ENCODE measurements around the gene EPGN. TPM values are rescaled to one million over a fixed set of nuclear protein-coding genes. Genes with fewer than 3 reads are reported as not detected.

The EPGN gene
- total and polyA plus RNA-seq, 4 donors: 0.79 to 3.0 (median 1.6) TPM

- ATAC-seq (ENCODE audit: insufficient read depth, low FRiP score): no peak
- Histone ChIP-seq H3K27me3 (ENCODE audit: control insufficient read depth in 3 of 3, insufficient read depth in 3 of 3, low read length in 2 of 3) (no peaks in the 10 kb centered on the region), H3K9ac (ENCODE audit: insufficient read depth in 1 of 2, low read length in 2 of 2) (no peak overlapping the region), H3K36me3 (ENCODE audit: control insufficient read depth in 4 of 4, insufficient read depth in 4 of 4, low read length in 4 of 4) (peaks cover 0 to 1% (median 0%) of the 10 kb centered on the region in 4 donors), H3K4me3 (no peak overlapping the region), H3K4me1 (ENCODE audit: control insufficient read depth in 5 of 5, insufficient read depth in 5 of 5, low read length in 5 of 5) (peaks cover 0 to 7% (median 1%) of the 10 kb centered on the region in 5 donors), H3K27ac (ENCODE audit: low read depth in 1 of 2, low read length in 1 of 2) (no peak overlapping the region), H3K9me3 (ENCODE audit: control insufficient read depth in 4 of 4, insufficient read depth in 3 of 4, low read length in 3 of 4) (no peaks in the 10 kb centered on the region)
- peak in 1 of 3 donors; percentile 29 for DNase-seq
- no peak for TF ChIP-seq CTCF (IDR thresholded peaks at IDR 0.05; ENCODE audit: control extremely low read depth, extremely low read depth)
Observed at GRCh38 chr4:74262522-74262921, 45.7 kb upstream of the EPGN start.

- no peaks in the 10 kb centered on the region for H3K27me3 ChIP-seq (ENCODE audit: control insufficient read depth in 3 of 3, insufficient read depth in 3 of 3, low read length in 2 of 3)
- ATAC-seq (ENCODE audit: insufficient read depth, low FRiP score): no peak
- H3K9ac ChIP-seq (ENCODE audit: insufficient read depth in 1 of 2, low read length in 2 of 2): no peak overlapping the region
- no peak overlapping the region for H3K4me3 ChIP-seq
- H3K4me1 ChIP-seq (ENCODE audit: control insufficient read depth in 5 of 5, insufficient read depth in 5 of 5, low read length in 5 of 5): peaks cover 0 to 7% (median 1%) of the 10 kb centered on the region in 5 donors
- no peak for TF ChIP-seq CTCF (IDR thresholded peaks at IDR 0.05; ENCODE audit: control extremely low read depth, extremely low read depth)
- no peak overlapping the region for H3K27ac ChIP-seq (ENCODE audit: low read depth in 1 of 2, low read length in 1 of 2)
- no peaks in the 10 kb centered on the region for H3K9me3 ChIP-seq (ENCODE audit: control insufficient read depth in 4 of 4, insufficient read depth in 3 of 4, low read length in 3 of 4)
- no peak for DNase-seq
- H3K36me3 ChIP-seq (ENCODE audit: control insufficient read depth in 4 of 4, insufficient read depth in 4 of 4, low read length in 4 of 4): peaks cover 0 to 1% (median 0%) of the 10 kb centered on the region in 4 donors
Observed at GRCh38 chr4:74263551-74263950, 44.7 kb upstream of the EPGN start.

GRCh38 chr4:74266081-74266480 is 42.2 kb upstream of the EPGN start:
- H3K4me1 ChIP-seq (ENCODE audit: control insufficient read depth in 5 of 5, insufficient read depth in 5 of 5, low read length in 5 of 5): peaks cover 0 to 4% (median 0%) of the 10 kb centered on the region in 5 donors
- H3K27ac ChIP-seq (ENCODE audit: low read depth in 1 of 2, low read length in 1 of 2): no peak overlapping the region
- H3K9ac ChIP-seq (ENCODE audit: insufficient read depth in 1 of 2, low read length in 2 of 2): no peak overlapping the region
- no peaks in the 10 kb centered on the region for H3K27me3 ChIP-seq (ENCODE audit: control insufficient read depth in 3 of 3, insufficient read depth in 3 of 3, low read length in 2 of 3)
- ATAC-seq (ENCODE audit: insufficient read depth, low FRiP score) (no peak), DNase-seq (no peak)
- peaks cover 0 to 2% (median 0%) of the 10 kb centered on the region in 4 donors for H3K9me3 ChIP-seq (ENCODE audit: control insufficient read depth in 4 of 4, insufficient read depth in 3 of 4, low read length in 3 of 4)
- H3K36me3 ChIP-seq (ENCODE audit: control insufficient read depth in 4 of 4, insufficient read depth in 4 of 4, low read length in 4 of 4): peaks cover 0 to 1% (median 0%) of the 10 kb centered on the region in 4 donors
- no peak overlapping the region for H3K4me3 ChIP-seq
- no peak for TF ChIP-seq CTCF (IDR thresholded peaks at IDR 0.05; ENCODE audit: control extremely low read depth, extremely low read depth)

GRCh38 chr4:74267998-74268606 is 40.2 kb upstream of the EPGN start:
- TF ChIP-seq CTCF (IDR thresholded peaks at IDR 0.05; ENCODE audit: control extremely low read depth, extremely low read depth): no peak
- no peak for DNase-seq
- no peak for ATAC-seq (ENCODE audit: insufficient read depth, low FRiP score)
- H3K27ac ChIP-seq (ENCODE audit: low read depth in 1 of 2, low read length in 1 of 2): no peak overlapping the region
- no peak overlapping the region for H3K9ac ChIP-seq (ENCODE audit: insufficient read depth in 1 of 2, low read length in 2 of 2)
- no peak overlapping the region for H3K4me3 ChIP-seq
- H3K4me1 ChIP-seq (ENCODE audit: control insufficient read depth in 5 of 5, insufficient read depth in 5 of 5, low read length in 5 of 5): peaks cover 0 to 6% (median 0%) of the 10 kb centered on the region in 5 donors
- H3K36me3 ChIP-seq (ENCODE audit: control insufficient read depth in 4 of 4, insufficient read depth in 4 of 4, low read length in 4 of 4): peaks cover 0 to 1% (median 0%) of the 10 kb centered on the region in 4 donors
- H3K27me3 ChIP-seq (ENCODE audit: control insufficient read depth in 3 of 3, insufficient read depth in 3 of 3, low read length in 2 of 3): no peaks in the 10 kb centered on the region
- peaks cover 0 to 3% (median 0%) of the 10 kb centered on the region in 4 donors for H3K9me3 ChIP-seq (ENCODE audit: control insufficient read depth in 4 of 4, insufficient read depth in 3 of 4, low read length in 3 of 4)
